Measurements from ENCODE around the gene AGTRAP. TPM values are rescaled to one million over a fixed set of nuclear protein-coding genes. Genes with fewer than 3 reads are reported as not detected.
A peak's percentile ranks its signal among the peaks of the same experiment; 100 is the strongest.

Gene AGTRAP
- total RNA-seq, 2 experiments from 2014 or later: 52.7 to 57.3 TPM

- H3K27ac Mint-ChIP-seq: peak overlapping the region; percentile 68
- CTCF ChIA-PET: interaction anchor here (0.6 to 3.3 kb wide), 5 partner anchors 11 to 91 kb away, joined by 3 to 17 read pairs (median 6); partner anchors contain the start of gene FBXO6
- DNase-seq: no peak
- H3K4me3 Mint-ChIP-seq: peak overlapping the region; percentile 47
- no peaks in the 10 kb centered on the region for H3K27me3 Mint-ChIP-seq
- peaks cover 49% of the 10 kb centered on the region for H3K36me3 Mint-ChIP-seq (ENCODE audit: low read depth)
- POLR2A ChIA-PET: interaction anchor here (0.6 to 2.5 kb wide), 7 partner anchors 11 to 166 kb away, joined by 3 to 14 read pairs (median 4); partner anchors contain the start of genes FBXO6 and MAD2L2
- H3K4me1 Mint-ChIP-seq: peaks cover 78% of the 10 kb centered on the region
- no peaks in the 10 kb centered on the region for H3K9me3 Mint-ChIP-seq
Measured at GRCh38 chr1:11741482-11741881, 5.5 kb downstream of the AGTRAP start.

- Mint-ChIP-seq H3K27me3 (no peaks in the 10 kb centered on the region), H3K9me3 (no peaks in the 10 kb centered on the region), H3K27ac (peak overlapping the region; percentile 21), H3K36me3 (ENCODE audit: low read depth) (peaks cover 55% of the 10 kb centered on the region), H3K4me3 (peak overlapping the region; percentile 1), H3K4me1 (peaks cover 77% of the 10 kb centered on the region)
- ChIA-PET POLR2A (interaction anchor here (0.9 to 1.5 kb wide), 3 partner anchors 12 to 166 kb away, joined by 3 to 5 read pairs (median 4); partner anchors contain the start of gene FBXO6), CTCF (interaction anchor here (0.6 to 3.3 kb wide), 4 partner anchors 11 to 92 kb away, joined by 3 to 17 read pairs (median 6); partner anchors contain the start of gene FBXO6)
- no peak for DNase-seq
Measured at GRCh38 chr1:11741919-11742558, 6.1 kb downstream of the AGTRAP start.

- POLR2A ChIA-PET: interaction anchor here (0.8 kb wide), 1 partner anchor 163 kb away, joined by 4 read pairs; no protein-coding TSS in a partner anchor
- no peak for DNase-seq
- H3K4me3 Mint-ChIP-seq: no peak overlapping the region
- CTCF ChIA-PET: interaction anchor here (0.8 kb wide), 1 partner anchor 99 kb away, joined by 3 read pairs; no protein-coding TSS in a partner anchor
- no peaks in the 10 kb centered on the region for H3K9me3 Mint-ChIP-seq
- no peaks in the 10 kb centered on the region for H3K27me3 Mint-ChIP-seq
- no peak overlapping the region for H3K27ac Mint-ChIP-seq
- H3K36me3 Mint-ChIP-seq (ENCODE audit: low read depth): peaks cover 50% of the 10 kb centered on the region
- H3K4me1 Mint-ChIP-seq: peaks cover 66% of the 10 kb centered on the region
Measured at GRCh38 chr1:11744287-11744686, 8.4 kb downstream of the AGTRAP start.

- H3K4me1 Mint-ChIP-seq: peaks cover 50% of the 10 kb centered on the region
- no peak overlapping the region for H3K27ac Mint-ChIP-seq
- ChIA-PET POLR2A (interaction anchor here (1.1 kb wide), 1 partner anchor 9 kb away, joined by 4 read pairs; no protein-coding TSS in a partner anchor), CTCF (interaction anchor here (0.7 kb wide), 1 partner anchor 27 kb away, joined by 4 read pairs; no protein-coding TSS in a partner anchor)
- no peaks in the 10 kb centered on the region for H3K27me3 Mint-ChIP-seq
- peaks cover 48% of the 10 kb centered on the region for H3K36me3 Mint-ChIP-seq (ENCODE audit: low read depth)
- no peak overlapping the region for H3K4me3 Mint-ChIP-seq
- no peaks in the 10 kb centered on the region for H3K9me3 Mint-ChIP-seq
- DNase-seq: no peak
Measured at GRCh38 chr1:11746092-11746491, 10.2 kb downstream of the AGTRAP start.

DNA sequence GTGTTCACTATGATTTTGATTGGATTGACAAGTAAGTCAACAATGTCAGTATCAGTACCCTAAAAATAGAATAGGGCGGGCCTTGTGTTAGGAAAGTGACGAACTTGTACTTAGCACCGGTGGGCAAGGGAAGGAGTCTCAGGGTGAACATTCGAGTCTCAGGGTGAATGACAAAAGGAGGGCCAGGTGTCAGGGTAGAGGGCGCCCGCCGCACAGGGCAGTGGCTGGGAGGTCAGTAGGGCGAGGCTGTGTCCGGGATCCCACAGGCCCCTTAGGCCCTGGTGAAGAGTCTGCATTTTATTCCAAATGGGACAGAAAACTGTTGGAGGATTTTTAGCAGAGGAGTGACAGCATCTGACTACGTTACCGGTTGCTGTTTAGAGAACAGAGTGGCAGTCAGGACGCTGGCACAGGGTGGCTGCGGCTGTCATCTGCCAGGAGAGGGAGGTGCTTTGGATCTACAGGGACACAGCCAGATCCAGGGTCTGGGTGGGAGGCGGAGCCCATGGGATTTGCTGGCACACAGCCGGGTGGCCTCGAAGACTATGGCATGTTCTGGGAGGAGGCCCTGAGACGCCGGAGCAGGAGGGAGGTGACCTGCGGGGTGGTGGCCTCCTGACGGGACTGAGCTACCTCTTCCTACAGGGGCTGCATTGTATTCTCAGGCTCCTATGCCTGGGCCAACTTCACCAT, 11.0 kb downstream of the AGTRAP start:
- ChIA-PET POLR2A (no interaction called here), CTCF (no interaction called here)
- Mint-ChIP-seq H3K27me3 (no peaks in the 10 kb centered on the region), H3K9me3 (no peaks in the 10 kb centered on the region), H3K27ac (no peak overlapping the region), H3K36me3 (ENCODE audit: low read depth) (peaks cover 42% of the 10 kb centered on the region), H3K4me3 (no peak overlapping the region), H3K4me1 (peaks cover 43% of the 10 kb centered on the region)
- no peak for DNase-seq

DNA sequence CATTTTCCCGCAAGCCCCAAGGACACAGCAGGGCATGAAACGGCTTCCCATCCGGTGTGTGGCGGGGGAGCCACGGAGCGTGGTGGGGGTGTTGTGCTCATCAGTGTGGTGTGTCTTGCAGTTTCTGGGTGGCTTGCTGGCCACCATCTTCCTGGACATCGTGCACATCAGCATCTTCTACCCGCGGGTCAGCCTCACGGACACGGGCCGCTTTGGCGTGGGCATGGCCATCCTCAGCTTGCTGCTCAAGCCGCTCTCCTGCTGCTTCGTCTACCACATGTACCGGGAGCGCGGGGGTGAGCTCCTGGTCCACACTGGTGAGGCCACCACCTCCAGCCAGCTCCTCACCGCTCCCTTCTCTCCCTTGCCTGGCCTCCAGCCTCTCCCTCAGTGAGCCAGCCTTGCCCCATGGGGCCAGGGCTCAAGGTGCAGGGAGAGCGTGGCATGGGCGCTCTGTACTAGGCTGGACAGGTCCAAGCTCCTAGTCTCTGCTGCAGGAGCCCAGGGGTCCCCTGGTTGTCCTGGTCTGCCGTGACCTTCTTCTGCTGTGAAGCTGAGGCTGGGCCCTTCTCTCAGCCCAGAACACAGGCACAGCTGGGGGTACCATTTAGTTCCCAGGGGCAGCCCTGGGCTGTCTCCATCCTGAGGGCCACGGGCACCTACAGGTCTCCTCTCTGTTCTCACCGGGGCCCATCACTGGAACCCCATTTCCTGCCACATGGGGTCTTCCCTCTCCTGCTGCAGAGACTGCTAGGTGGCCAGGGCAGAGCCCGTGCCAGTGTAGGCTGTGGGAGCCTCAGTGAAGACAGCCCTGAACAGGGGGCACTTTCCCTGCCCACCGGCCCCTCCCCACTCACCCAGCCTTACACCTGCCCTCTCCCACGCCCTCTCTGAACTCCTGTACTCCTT, 12.6 kb downstream of the AGTRAP start:
- Mint-ChIP-seq H3K27me3 (no peaks in the 10 kb centered on the region), H3K4me1 (peaks cover 42% of the 10 kb centered on the region), H3K36me3 (ENCODE audit: low read depth) (peaks cover 30% of the 10 kb centered on the region), H3K27ac (peak overlapping the region; percentile 74), H3K9me3 (no peaks in the 10 kb centered on the region), H3K4me3 (no peak overlapping the region)
- no peak for DNase-seq
- CTCF ChIA-PET: interaction anchor here (0.9 to 2.4 kb wide), 7 partner anchors 29 to 105 kb away, joined by 3 to 15 read pairs (median 4); partner anchors contain the start of gene FBXO6
- POLR2A ChIA-PET: interaction anchor here (1.2 to 2.3 kb wide), 3 partner anchors 12 to 84 kb away, joined by 3 to 12 read pairs (median 4); partner anchors contain the start of genes AGTRAP and FBXO6

- Mint-ChIP-seq H3K4me1 (peaks cover 42% of the 10 kb centered on the region), H3K27ac (peak overlapping the region; percentile 74), H3K36me3 (ENCODE audit: low read depth) (peaks cover 30% of the 10 kb centered on the region), H3K9me3 (no peaks in the 10 kb centered on the region), H3K4me3 (no peak overlapping the region), H3K27me3 (no peaks in the 10 kb centered on the region)
- peak; percentile 78 for DNase-seq
- POLR2A ChIA-PET: interaction anchor here (0.8 to 2.3 kb wide), 4 partner anchors 13 to 159 kb away, joined by 3 to 12 read pairs (median 4); partner anchors contain the start of genes AGTRAP and FBXO6
- CTCF ChIA-PET: interaction anchor here (1.0 to 2.4 kb wide), 8 partner anchors 8 to 106 kb away, joined by 3 to 15 read pairs (median 5); partner anchors contain the start of gene FBXO6
Measured at GRCh38 chr1:11749203-11749689, 13.3 kb downstream of the AGTRAP start.

DNA sequence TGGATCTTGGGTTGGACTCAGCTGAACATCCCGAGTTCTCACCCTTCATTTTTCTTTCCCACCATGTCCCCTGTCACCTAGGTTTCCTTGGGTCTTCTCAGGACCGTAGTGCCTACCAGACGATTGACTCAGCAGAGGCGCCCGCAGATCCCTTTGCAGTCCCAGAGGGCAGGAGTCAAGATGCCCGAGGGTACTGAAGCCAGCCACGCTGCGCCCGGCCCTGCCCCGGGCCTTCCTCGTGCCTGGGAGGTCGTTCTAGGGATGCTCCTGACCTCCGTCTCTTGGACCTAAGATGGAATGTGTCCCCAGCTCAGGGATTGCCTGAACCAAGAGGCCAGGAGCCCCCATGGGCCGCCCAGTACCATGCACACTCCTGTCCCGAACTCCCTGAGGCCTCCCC, 14.1 kb downstream of the AGTRAP start:
- no peak overlapping the region for H3K4me3 Mint-ChIP-seq
- CTCF ChIA-PET: interaction anchor here (1.0 to 2.4 kb wide), 6 partner anchors 9 to 101 kb away, joined by 3 to 15 read pairs (median 8); partner anchors contain the start of gene FBXO6
- POLR2A ChIA-PET: interaction anchor here (0.8 to 2.3 kb wide), 3 partner anchors 14 to 158 kb away, joined by 3 to 12 read pairs (median 4); partner anchors contain the start of genes AGTRAP and FBXO6

GRCh38 chr1:11751087-11751486, 15.2 kb downstream of the AGTRAP start:
- H3K36me3 Mint-ChIP-seq (ENCODE audit: low read depth): peaks cover 22% of the 10 kb centered on the region
- CTCF ChIA-PET: no interaction called here
- H3K4me3 Mint-ChIP-seq: no peak overlapping the region
- H3K9me3 Mint-ChIP-seq: no peaks in the 10 kb centered on the region
- H3K4me1 Mint-ChIP-seq: peaks cover 33% of the 10 kb centered on the region
- POLR2A ChIA-PET: no interaction called here
- no peak for DNase-seq
- H3K27ac Mint-ChIP-seq: no peak overlapping the region
- peaks cover 5% of the 10 kb centered on the region for H3K27me3 Mint-ChIP-seq

More for the DNA sequence above, 14.1 kb downstream of the AGTRAP start:
- H3K9me3 Mint-ChIP-seq: no peaks in the 10 kb centered on the region
- no peak for DNase-seq
- H3K27ac Mint-ChIP-seq: no peak overlapping the region
- peaks cover 39% of the 10 kb centered on the region for H3K4me1 Mint-ChIP-seq
- H3K36me3 Mint-ChIP-seq (ENCODE audit: low read depth): peaks cover 27% of the 10 kb centered on the region
- no peaks in the 10 kb centered on the region for H3K27me3 Mint-ChIP-seq

- Mint-ChIP-seq H3K27ac (no peak overlapping the region), H3K4me3 (no peak overlapping the region), H3K27me3 (peaks cover 15% of the 10 kb centered on the region), H3K36me3 (ENCODE audit: low read depth) (peaks cover 14% of the 10 kb centered on the region), H3K9me3 (no peaks in the 10 kb centered on the region), H3K4me1 (peaks cover 25% of the 10 kb centered on the region)
- ChIA-PET CTCF (interaction anchor here (1.4 kb wide), 1 partner anchor 88 kb away, joined by 6 read pairs; the partner anchor contains the start of gene FBXO6), POLR2A (interaction anchor here (1.1 kb wide), 1 partner anchor 33 kb away, joined by 5 read pairs; no protein-coding TSS in a partner anchor)
- no peak for DNase-seq
Measured at GRCh38 chr1:11752359-11753088, 16.6 kb downstream of the AGTRAP start.

DNA sequence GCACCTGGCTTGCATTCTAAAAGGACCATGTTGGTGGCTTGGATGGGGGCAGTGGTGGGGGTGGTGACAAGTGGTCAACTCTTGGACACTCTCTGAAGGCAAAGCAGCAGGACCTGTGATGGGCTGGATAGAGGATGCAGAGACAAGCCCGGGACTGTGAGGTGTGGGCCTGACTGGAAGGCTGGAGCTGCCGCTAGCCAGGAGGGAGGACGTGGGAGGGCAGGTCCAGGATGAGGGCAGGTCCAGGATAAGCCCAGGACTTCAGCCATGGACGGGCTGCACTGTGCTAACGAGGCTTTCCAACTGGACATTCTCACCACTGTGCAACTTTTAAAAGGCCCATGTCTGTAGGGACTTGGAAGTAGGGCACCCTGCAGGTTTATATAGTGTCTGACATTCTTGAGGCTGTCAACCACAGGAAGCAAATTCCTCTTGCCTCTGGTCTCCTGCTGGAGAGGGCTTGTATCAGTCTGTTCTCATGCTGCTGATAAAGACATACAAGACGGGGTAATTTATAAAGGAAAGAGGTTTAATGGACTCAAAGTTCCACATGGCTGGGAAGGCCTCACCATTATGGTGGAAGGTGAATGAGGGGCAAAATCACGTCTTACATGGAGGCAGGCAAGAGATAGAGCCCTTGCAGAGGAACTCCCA, 17.7 kb downstream of the AGTRAP start:
- Mint-ChIP-seq H3K4me1 (peaks cover 19% of the 10 kb centered on the region), H3K36me3 (ENCODE audit: low read depth) (peaks cover 9% of the 10 kb centered on the region), H3K27ac (no peak overlapping the region), H3K9me3 (no peaks in the 10 kb centered on the region), H3K27me3 (peaks cover 15% of the 10 kb centered on the region), H3K4me3 (no peak overlapping the region)
- no peak for DNase-seq
- POLR2A ChIA-PET: no interaction called here
- CTCF ChIA-PET: interaction anchor here (0.7 kb wide), 1 partner anchor 12 kb away, joined by 4 read pairs; no protein-coding TSS in a partner anchor

Data from activated CD4-positive, alpha-beta memory T cell treated with anti-CD3 and anti-CD28 coated beads, Interleukin-2, amount 10 ng/mL, durations not matched to agents 7 days and 5 days (primary cell).